Thoracic aorta (tissue), 2 donors: ENCODE data around the gene POLR1D. TPM values are rescaled to one million over a fixed set of nuclear protein-coding genes. Genes with fewer than 3 reads are reported as not detected.

Experiments used
- ATAC-seq: fragments of 150-250 bp; one replicate; pipeline ENCODE4 v1.8.0; 2017; ENCODE audit warnings: low read depth; ENCODE audit not compliant: insufficient number of reproducible peaks, low FRiP score
- DNase-seq: peaks from one replicate; pipeline ENCODE4 v3.0.0-alpha.2; 2020; ENCODE audit warnings: low spot score
- H3K27ac ChIP-seq, 2 donors: fragments of 200-600 bp; sonication (generic); 1 replicate in 1 of 2; 2 replicates in 1 of 2; pipeline ENCODE4 v1.5.1; 2016; ENCODE audit warnings: mild to moderate bottlenecking in 2 of 2, moderate library complexity in 2 of 2
- H3K27me3 ChIP-seq: fragments of 200-600 bp; sonication (generic); replicated peaks from 2 replicates; pipeline ENCODE4 v1.6.0; 2016; ENCODE audit warnings: mild to moderate bottlenecking; ENCODE audit not compliant: insufficient read depth
- H3K36me3 ChIP-seq: fragments of 200-600 bp; sonication (generic); one replicate; pipeline ENCODE4 v1.5.1; 2016
- H3K4me1 ChIP-seq, 2 donors: fragments of 200-600 bp; sonication (generic); 1 replicate in 1 of 2; 2 replicates in 1 of 2; pipeline versions ENCODE4 v1.5.1 to v1.6.0; 2016; ENCODE audit warnings: low read depth in 2 of 2, mild to moderate bottlenecking in 1 of 2; ENCODE audit not compliant: control insufficient read depth in 1 of 2
- H3K4me3 ChIP-seq: fragments of 200-600 bp; sonication (generic); 2 replicates; pipeline ENCODE4 v1.5.1; 2016; ENCODE audit warnings: mild to moderate bottlenecking
- H3K9me3 ChIP-seq: fragments of 200-600 bp; sonication (generic); 2 replicates; pipeline ENCODE4 v1.5.1; 2016
- CTCF ChIP-seq: fragments of 200-600 bp; sonication (generic); IDR thresholded peaks from one replicate; pipeline ENCODE4 v1.5.1; 2019; ENCODE audit warnings: antibody characterized with exemption
- total RNA-seq, 2 donors: library from RNA; depleted of rRNA; stranded (reverse); fragments of >200 nt; gene quantifications; one replicate each; pipeline versions ENCODE4 v1.1.0 to v1.2.3, GENCODE V29; 2016

The POLR1D gene
- total RNA-seq, 2 donors from 2014 or later: 89.0 to 95.7 TPM

- no peaks in the 10 kb centered on the region for H3K9me3 ChIP-seq
- H3K4me3 ChIP-seq: no peak overlapping the region
- ATAC-seq (no peak), DNase-seq (no peak)
- peaks cover 7 to 15% of the 10 kb centered on the region in 2 donors for H3K4me1 ChIP-seq
- no peak overlapping the region for H3K27ac ChIP-seq
- H3K36me3 ChIP-seq: no peaks in the 10 kb centered on the region
- H3K27me3 ChIP-seq: no peaks in the 10 kb centered on the region
- TF ChIP-seq CTCF: no peak
Measured at GRCh38 chr13:27643334-27644132, 21.8 kb downstream of the POLR1D start.

GRCh38 chr13:27644302-27644701, 22.6 kb downstream of the POLR1D start:
- Histone ChIP-seq H3K36me3 (no peaks in the 10 kb centered on the region), H3K9me3 (no peaks in the 10 kb centered on the region), H3K4me1 (peaks cover 0 to 8% of the 10 kb centered on the region in 2 donors), H3K27me3 (no peaks in the 10 kb centered on the region), H3K4me3 (no peak overlapping the region), H3K27ac (no peak overlapping the region)
- no peak for DNase-seq
- no peak for ATAC-seq
- TF ChIP-seq CTCF: no peak

- no peak for TF ChIP-seq CTCF
- no peaks in the 10 kb centered on the region for H3K4me1 ChIP-seq
- ATAC-seq (no peak), DNase-seq (no peak)
- H3K9me3 ChIP-seq: peaks cover 5% of the 10 kb centered on the region
- no peak overlapping the region for H3K4me3 ChIP-seq
- no peaks in the 10 kb centered on the region for H3K27me3 ChIP-seq
- peaks cover 16% of the 10 kb centered on the region for H3K36me3 ChIP-seq
- no peak overlapping the region for H3K27ac ChIP-seq
Measured at GRCh38 chr13:27650312-27650711, 28.6 kb downstream of the POLR1D start.

GRCh38 chr13:27654059-27654458, 32.4 kb downstream of the POLR1D start:
- ATAC-seq (no peak), DNase-seq (no peak)
- Histone ChIP-seq H3K27me3 (no peaks in the 10 kb centered on the region), H3K27ac (no peak overlapping the region), H3K9me3 (peaks cover 5% of the 10 kb centered on the region), H3K4me1 (peaks cover 0 to 6% of the 10 kb centered on the region in 2 donors), H3K4me3 (no peak overlapping the region), H3K36me3 (peaks cover 16% of the 10 kb centered on the region)
- no peak for TF ChIP-seq CTCF

- no peak for DNase-seq
- peaks cover 12% of the 10 kb centered on the region for H3K36me3 ChIP-seq
- no peak for ATAC-seq
- peaks cover 0 to 6% of the 10 kb centered on the region in 2 donors for H3K4me1 ChIP-seq
- TF ChIP-seq CTCF: no peak
- H3K9me3 ChIP-seq: peaks cover 3% of the 10 kb centered on the region
- no peaks in the 10 kb centered on the region for H3K27me3 ChIP-seq
- no peak overlapping the region for H3K4me3 ChIP-seq
- H3K27ac ChIP-seq: no peak overlapping the region
Measured at GRCh38 chr13:27654816-27655215, 33.1 kb downstream of the POLR1D start.
